SK-N-SH (cell line): Measurements from ENCODE around the gene ST6GALNAC3. TPM values are rescaled to one million over a fixed set of nuclear protein-coding genes. Genes with fewer than 3 reads are reported as not detected.

Experiments used
- CTCF ChIA-PET: fragments of 300-600, 350-600 bp; formaldehyde crosslinking; extraction: SDS; loops from one replicate; lab custom pipeline; 2021; lab: Yijun Ruan, JAX
- POLR2A ChIA-PET: fragments of 350-600 bp; sonication (Branson Sonifier 250); formaldehyde crosslinking; extraction: SDS; loops from one replicate; lab custom pipeline; 2020; ENCODE audit warnings: antibody characterized with exemption, inconsistent platforms; lab: Yijun Ruan, JAX
- DNase-seq: peaks from one replicate; pipeline ENCODE4 v3.0.0; 2012
- H2AFZ ChIP-seq: fragments of 200-600 bp; sonication (generic); 2 replicates; pipeline ENCODE4 v1.8.1; 2016; ENCODE audit warnings: antibody characterized with exemption, mild to moderate bottlenecking, low read depth
- H3F3A ChIP-seq: fragments of 200-600 bp; sonication (generic); replicated peaks from 2 replicates; pipeline ENCODE3; 2016; ENCODE audit warnings: antibody characterized with exemption, mild to moderate bottlenecking; ENCODE audit not compliant: insufficient read depth
- H3K27ac ChIP-seq, 2 experiments: fragments of 200-500 bp in 1 of 2; fragments of 200-600 bp in 1 of 2; sonication (Bioruptor generic) in 1 of 2; sonication (generic), shearing (Covaris generic) in 1 of 2; 2 replicates each; pipeline versions ENCODE4 v1.5.1 to v1.6.1; 2014 to 2016; ENCODE audit warnings: low read depth in 2 of 2, inconsistent platforms in 1 of 2, low read length in 1 of 2, mild to moderate bottlenecking in 1 of 2, mixed read lengths in 1 of 2
- H3K27me3 ChIP-seq: fragments of 200-600 bp; sonication (generic), shearing (Covaris generic); 2 replicates; pipeline ENCODE4 v1.6.1; 2016; ENCODE audit warnings: mixed run types; ENCODE audit not compliant: insufficient read depth
- H3K36me3 ChIP-seq, 2 experiments: fragments of 200-500 bp in 1 of 2; fragments of 200-600 bp in 1 of 2; sonication (Bioruptor generic) in 1 of 2; sonication (generic) in 1 of 2; replicated peaks in 1 of 2; 2 replicates each; pipeline versions ENCODE3 to v1.5.1; 2014 to 2016; ENCODE audit warnings: low read length in 1 of 2, mild to moderate bottlenecking in 1 of 2; ENCODE audit not compliant: insufficient read depth in 2 of 2, control insufficient read depth in 1 of 2
- H3K4me1 ChIP-seq, 2 experiments: fragments of 200-500 bp in 1 of 2; fragments of 200-600 bp in 1 of 2; sonication (Bioruptor generic) in 1 of 2; sonication (generic), shearing (Covaris generic) in 1 of 2; 2 replicates each; pipeline versions ENCODE4 v1.5.1 to v1.6.1; 2014 to 2016; ENCODE audit warnings: low read depth in 1 of 2, low read length in 1 of 2, mixed run types in 1 of 2; ENCODE audit not compliant: insufficient read depth in 2 of 2, control insufficient read depth in 1 of 2
- H3K4me2 ChIP-seq: fragments of 200-600 bp; sonication (generic), shearing (Covaris generic); 2 replicates; pipeline ENCODE4 v1.6.1; 2017; ENCODE audit warnings: mixed run types
- H3K4me3 ChIP-seq, 2 experiments: fragments of 200-500 bp in 1 of 2; fragments of 200-600 bp in 1 of 2; sonication (Bioruptor generic) in 1 of 2; sonication (generic), shearing (Covaris generic) in 1 of 2; 2 replicates each; pipeline versions ENCODE4 v1.5.1 to v1.8.1; 2014 to 2016; ENCODE audit warnings: low read depth in 2 of 2, inconsistent platforms in 1 of 2, low read length in 1 of 2, mild to moderate bottlenecking in 1 of 2, mixed read lengths in 1 of 2, moderate library complexity in 1 of 2
- H3K79me2 ChIP-seq: fragments of 200-600 bp; sonication (generic); 2 replicates; pipeline ENCODE4 v1.8.1; 2017; ENCODE audit warnings: mild to moderate bottlenecking; ENCODE audit not compliant: insufficient read depth
- H3K9ac ChIP-seq: fragments of 200-600 bp; sonication (generic); 2 replicates; pipeline ENCODE4 v1.6.1; 2017; ENCODE audit warnings: mixed run types
- H3K9me2 ChIP-seq: fragments of 200-600 bp; sonication (generic); 2 replicates; pipeline ENCODE4 v1.6.1; 2017; ENCODE audit warnings: mixed run types
- H3K9me3 ChIP-seq: fragments of 200-600 bp; sonication (generic); 2 replicates; pipeline ENCODE4 v1.6.1; 2017; ENCODE audit warnings: mixed run types, mild to moderate bottlenecking, moderate library complexity
- H4K20me1 ChIP-seq: fragments of 200-600 bp; sonication (generic); 2 replicates; pipeline ENCODE4 v1.6.1; 2017; ENCODE audit warnings: mild to moderate bottlenecking, mixed run types; ENCODE audit not compliant: insufficient read depth
- CHD2 ChIP-seq: fragments of 150-350 bp; IDR thresholded peaks from 2 replicates; pipeline ENCODE4 v1.6.1; 2018; ENCODE audit warnings: low read length; ENCODE audit not compliant: partially characterized antibody
- CTCF ChIP-seq: fragments of 200-600 bp; sonication (generic); IDR thresholded peaks from 2 replicates; pipeline ENCODE4 v1.6.1; 2017; ENCODE audit warnings: antibody characterized with exemption, mild to moderate bottlenecking, moderate library complexity
- EP300 ChIP-seq, 2 experiments: IDR thresholded peaks; 2 replicates each; pipeline versions ENCODE4 v1.4.0 to v1.6.1; 2012; ENCODE audit warnings: borderline replicate concordance in 1 of 2, low read depth in 1 of 2, low read length in 1 of 2
- FOSL2 ChIP-seq: IDR thresholded peaks from 2 replicates; pipeline ENCODE4 v1.4.0; 2012; ENCODE audit warnings: low read depth, mild to moderate bottlenecking, moderate library complexity, borderline replicate concordance
- FOXJ3 ChIP-seq: sonication (generic); formaldehyde crosslinking; IDR thresholded peaks from 2 replicates; pipeline ENCODE4 v1.5.1; 2020; ENCODE audit warnings: mild to moderate bottlenecking, missing genetic modification reagents
- FOXM1 ChIP-seq: IDR thresholded peaks from 2 replicates; pipeline ENCODE4 v1.4.0; 2012; ENCODE audit warnings: low read depth, mild to moderate bottlenecking
- GABPA ChIP-seq: IDR thresholded peaks from 2 replicates; pipeline ENCODE4 v1.4.0; 2012; ENCODE audit warnings: low read depth, mild to moderate bottlenecking
- GATA2 ChIP-seq: sonication (generic); formaldehyde crosslinking; IDR thresholded peaks from 2 replicates; pipeline ENCODE4 v1.5.0; 2020; ENCODE audit warnings: mild to moderate bottlenecking, missing genetic modification reagents
- JUND ChIP-seq: IDR thresholded peaks from 2 replicates; pipeline ENCODE4 v1.4.0; 2012
- MAX ChIP-seq: IDR thresholded peaks from 2 replicates; pipeline ENCODE4 v1.4.0; 2012; ENCODE audit warnings: low read depth
- MEF2A ChIP-seq: IDR thresholded peaks from 2 replicates; pipeline ENCODE4 v1.4.0; 2012; ENCODE audit warnings: low read depth, borderline replicate concordance
- MXI1 ChIP-seq: IDR thresholded peaks from 2 replicates; pipeline ENCODE4 v1.6.1; 2012; ENCODE audit warnings: mild to moderate bottlenecking, low read depth, low read length, improper control_type of control experiment
- NFIC ChIP-seq: IDR thresholded peaks from 2 replicates; pipeline ENCODE4 v1.4.0; 2012; ENCODE audit warnings: borderline replicate concordance
- NRF1 ChIP-seq: IDR thresholded peaks from 2 replicates; pipeline ENCODE4 v1.6.1; 2012; ENCODE audit warnings: low read depth, mild to moderate bottlenecking, low read length
- PBX3 ChIP-seq: IDR thresholded peaks from 2 replicates; pipeline ENCODE4; 2012
- RAD21 ChIP-seq: IDR thresholded peaks from 2 replicates; pipeline ENCODE4 v1.6.1; 2012; ENCODE audit warnings: mild to moderate bottlenecking, low read length
- RCOR1 ChIP-seq: fragments of 150-350 bp; IDR thresholded peaks from 2 replicates; pipeline ENCODE4 v1.6.1; 2017; ENCODE audit warnings: antibody characterized with exemption, low read length
- REST ChIP-seq: IDR thresholded peaks from 2 replicates; pipeline ENCODE4 v1.6.1; 2012; ENCODE audit warnings: mild to moderate bottlenecking, low read depth, low read length, moderate library complexity
- RXRA ChIP-seq: IDR thresholded peaks from 2 replicates; pipeline ENCODE4 v1.4.0; 2012; ENCODE audit warnings: low read depth, mild to moderate bottlenecking, borderline replicate concordance
- SIN3A ChIP-seq: IDR thresholded peaks from 2 replicates; pipeline ENCODE4 v1.6.1; 2012; ENCODE audit warnings: low read depth, mild to moderate bottlenecking, low read length, moderate library complexity, borderline replicate concordance
- TCF12 ChIP-seq: IDR thresholded peaks from 2 replicates; pipeline ENCODE4 v1.4.0; 2012
- USF2 ChIP-seq: fragments of 150-350 bp; IDR thresholded peaks from 2 replicates; pipeline ENCODE4 v1.6.1; 2017; ENCODE audit warnings: antibody characterized with exemption, low read length, low read depth, borderline replicate concordance
- YY1 ChIP-seq: IDR thresholded peaks from 2 replicates; pipeline ENCODE4 v1.4.0; 2012; ENCODE audit warnings: low read depth, mild to moderate bottlenecking
- WGBS: methylation state at CpG from one replicate; pipeline ENCODE4 v1.1.6; 2017; ENCODE audit warnings: low lambda C conversion rate; 5-methylcytosine and 5-hydroxymethylcytosine counted together
- polyA plus RNA-seq, 3 experiments: library from polyadenylated mRNA; depleted of rRNA; stranded (reverse); fragments of >200 nt; gene quantifications; 2 replicates each; pipeline ENCODE4 v1.2.3, GENCODE V29; 2012

Gene ST6GALNAC3
- polyA plus RNA-seq, 1 of the 3 experiments (the other 2 are of a cell fraction): 8.1 TPM

GRCh38 chr1:76562292-76562691 lies 487.7 kb downstream of the ST6GALNAC3 start (continued):
- TF ChIP-seq JUND (no peak), NRF1 (no peak), FOXJ3 (no peak), NFIC (no peak), GABPA (no peak), FOSL2 (no peak)

GRCh38 chr1:76568573-76569238 lies 494.2 kb downstream of the ST6GALNAC3 start:
- Histone ChIP-seq H3K27me3 (no peaks in the 10 kb centered on the region), H3K9me2 (no peaks in the 10 kb centered on the region), H3K9ac (no peak overlapping the region), H2AFZ (no peak overlapping the region), H3K36me3 (no peaks in the 10 kb centered on the region), H3F3A (no peaks in the 10 kb centered on the region), H4K20me1 (no peaks in the 10 kb centered on the region), H3K4me1 (peaks cover 0 to 13% of the 10 kb centered on the region in 2 experiments; a peak in 2 of 4 replicates), H3K4me2 (no peak overlapping the region), H3K79me2 (no peaks in the 10 kb centered on the region), H3K27ac (peak overlapping the region in 1 of 2 experiments; percentile 92; a peak in 2 of 4 replicates), H3K9me3 (no peaks in the 10 kb centered on the region), H3K4me3 (no peak overlapping the region)
- CTCF ChIA-PET: no interaction called here
- 61% methylated on average over 6 of the region's 6 CpGs for WGBS
- peak; percentile 22 for DNase-seq
- POLR2A ChIA-PET: interaction anchor here (0.7 kb wide), 1 partner anchor 138 kb away, joined by 3 read pairs; no protein-coding TSS in a partner anchor
- no peak for TF ChIP-seq CTCF
- peak; percentile 69 for TF ChIP-seq GATA2 (CRISPR knock-in tag)
- TF ChIP-seq REST: no peak
- no peak for TF ChIP-seq FOXM1
- TF ChIP-seq PBX3: no peak
- peak; percentile 87 for TF ChIP-seq RCOR1
- TF ChIP-seq NFIC: no peak
- TF ChIP-seq TCF12: peak; percentile 32; the same call in 1 of the 2 replicates
- TF ChIP-seq USF2: no peak
- TF ChIP-seq JUND: no peak
- TF ChIP-seq RXRA: no peak
- TF ChIP-seq MXI1: no peak
- no peak for TF ChIP-seq MAX
- TF ChIP-seq RAD21: peak; percentile 4; the same call in 1 of the 2 replicates
- TF ChIP-seq YY1: no peak
- no peak for TF ChIP-seq SIN3A
- TF ChIP-seq EP300 (IDR thresholded peaks at IDR 0.05; ENCODE audit: borderline replicate concordance in 1 of 2, low read depth in 1 of 2, low read length in 1 of 2): peak in 1 of 2 experiments; percentile 88; a peak in 2 of 4 replicates
- peak; percentile 40 for TF ChIP-seq CHD2
- no peak for TF ChIP-seq MEF2A
